Fibroblast of villous mesenchyme (primary cell): ENCODE results near the gene TRIAP1. TPM values are rescaled to one million over a fixed set of nuclear protein-coding genes. Genes with fewer than 3 reads are reported as not detected.

Experiments
- DNase-seq: peaks from one replicate; pipeline ENCODE4 v3.0.0-alpha.2; 2010; ENCODE audit warnings: low read depth
- H3K4me3 ChIP-seq: 2 replicates; pipeline ENCODE4 v1.5.1; 2011; ENCODE audit warnings: low read depth, mild to moderate bottlenecking, low read length
- CTCF ChIP-seq: IDR thresholded peaks from 2 replicates; pipeline ENCODE4 v1.5.1; 2012; ENCODE audit warnings: low read depth, mild to moderate bottlenecking, low read length; ENCODE audit not compliant: insufficient read depth
- total RNA-seq: library from RNA; depleted of rRNA; stranded (reverse); fragments of >200 nt; gene quantifications from 2 replicates; pipeline ENCODE4 v1.2.3, GENCODE V29; 2012

Gene TRIAP1
- total RNA-seq, 1 donor, result 30.7 TPM

GRCh38 chr12:120402217-120402616, 44.0 kb downstream of the TRIAP1 start:
- no peak for TF ChIP-seq CTCF
- no peak for DNase-seq
- no peak overlapping the region for H3K4me3 ChIP-seq

- no peak overlapping the region for H3K4me3 ChIP-seq
- TF ChIP-seq CTCF, result no peak
- peak; percentile 57 for DNase-seq
These were observed 46.7 kb downstream of the TRIAP1 start for GRCh38 chr12:120399531-120399930.

GRCh38 chr12:120397824-120398540, 48.2 kb downstream of the TRIAP1 start:
- no peak for DNase-seq
- no peak overlapping the region for H3K4me3 ChIP-seq
- no peak for TF ChIP-seq CTCF

- DNase-seq, result no peak
- no peak overlapping the region for H3K4me3 ChIP-seq
- no peak for TF ChIP-seq CTCF
These were observed 51.5 kb downstream of the TRIAP1 start for GRCh38 chr12:120394483-120395367.

Other genes with a start within 250 kb of the TRIAP1 start
- 1,973 and 2,129 TPM in 2 replicates for gene RPLP0, start 245.3 kb downstream of the TRIAP1 start, total RNA-seq
- 63.0 and 67.3 TPM in 2 replicates for gene PXN, start 180.7 kb downstream of the TRIAP1 start, total RNA-seq
- gene RNU4-2, start 154.5 kb downstream of the TRIAP1 start, total RNA-seq, result under 0.01 TPM in 2 replicates
- gene RNU4-1, start 153.1 kb downstream of the TRIAP1 start, total RNA-seq, result under 0.01 TPM in 2 replicates
- gene SIRT4, start 144.1 kb downstream of the TRIAP1 start, total RNA-seq, result 1.3 and 1.6 TPM in 2 replicates
- gene PLA2G1B, start 118.6 kb downstream of the TRIAP1 start, total RNA-seq, result not detected in 2 replicates
- not detected in 2 replicates for gene MSI1, start 77.2 kb downstream of the TRIAP1 start, total RNA-seq
- 215 and 306 TPM in 2 replicates for gene COX6A1, start 8.3 kb downstream of the TRIAP1 start, total RNA-seq
- 13.5 and 20.7 TPM in 2 replicates for gene GATC, start 60 bp upstream of the TRIAP1 start, total RNA-seq
- gene SRSF9, start 23.4 kb upstream of the TRIAP1 start, total RNA-seq, result 148 and 192 TPM in 2 replicates
- 206 and 280 TPM in 2 replicates for gene DYNLL1, start 49.7 kb upstream of the TRIAP1 start, total RNA-seq
- gene COQ5, start 82.8 kb upstream of the TRIAP1 start, total RNA-seq, result 18.4 and 29.8 TPM in 2 replicates
- 127 and 175 TPM in 2 replicates for gene RNF10, start 88.0 kb upstream of the TRIAP1 start, total RNA-seq
- 35.8 and 40.6 TPM in 2 replicates for gene POP5, start 135.0 kb upstream of the TRIAP1 start, total RNA-seq
- not detected in 2 replicates for gene CABP1, start 194.2 kb upstream of the TRIAP1 start, total RNA-seq
- gene MLEC, start 240.8 kb upstream of the TRIAP1 start, total RNA-seq, result 126 and 224 TPM in 2 replicates